HG02885 (cell line): ENCODE measurements around the gene ABHD14A.
A peak's percentile ranks its signal among the peaks of the same experiment; 100 is the strongest.
"Not testable (repeated sequence)": the region's sequence is repeated elsewhere in the genome, so short reads cannot be mapped to it uniquely, and the experiment has no call there.

Source experiments
- ATAC-seq: cut with Tn5 transposase; IDR thresholded peaks from one replicate; pipeline ENCODE4 v1.9.1; 2021; ENCODE audit warnings: mild to moderate bottlenecking; ENCODE audit not compliant: unreplicated experiment, poor library complexity

The ABHD14A gene

GRCh38 chr3:51990501-51990971 is 15.7 kb downstream of the ABHD14A start:
- ATAC-seq: not testable (repeated sequence)

GRCh38 chr3:51992017-51992682 is 17.3 kb downstream of the ABHD14A start:
- no peak for ATAC-seq

- ATAC-seq: not testable (repeated sequence)
Measured at GRCh38 chr3:51993657-51994056, 18.8 kb downstream of the ABHD14A start.

- ATAC-seq: no peak
Measured at GRCh38 chr3:51994530-51994929, 19.7 kb downstream of the ABHD14A start.

- peak; percentile 89 for ATAC-seq
Measured at GRCh38 chr3:51995346-51996163, 20.7 kb downstream of the ABHD14A start, which contains the start of gene RPL29. RPL29 (minus strand) TSS chr3:51995895; CDS start chr3:51995461, 434 bp downstream.

GRCh38 chr3:51997172-51997571 is 22.3 kb downstream of the ABHD14A start:
- ATAC-seq: no peak

GRCh38 chr3:51997935-51998596 is 23.2 kb downstream of the ABHD14A start:
- ATAC-seq: no peak

GRCh38 chr3:51998774-51999173 is 23.9 kb downstream of the ABHD14A start:
- ATAC-seq: no peak

- ATAC-seq: no peak
Measured at GRCh38 chr3:51999846-52000245, 25.0 kb downstream of the ABHD14A start.

GRCh38 chr3:52001443-52001974 is 26.6 kb downstream of the ABHD14A start:
- peak; percentile 79 for ATAC-seq

- no peak for ATAC-seq
Measured at GRCh38 chr3:52002748-52003147, 27.9 kb downstream of the ABHD14A start.

GRCh38 chr3:52004163-52004787 is 29.4 kb downstream of the ABHD14A start:
- ATAC-seq: no peak

- no peak for ATAC-seq
Measured at GRCh38 chr3:52004906-52005395, 30.1 kb downstream of the ABHD14A start.

- no peak for ATAC-seq
Measured at GRCh38 chr3:52005571-52005986, 30.7 kb downstream of the ABHD14A start.

- no peak for ATAC-seq
Measured at GRCh38 chr3:52006017-52006819, 31.4 kb downstream of the ABHD14A start.

- ATAC-seq: no peak
Measured at GRCh38 chr3:52006820-52007133, 31.9 kb downstream of the ABHD14A start.

- ATAC-seq: no peak
Measured at GRCh38 chr3:52007291-52007690, 32.4 kb downstream of the ABHD14A start.

GRCh38 chr3:52010431-52010830 is 35.6 kb downstream of the ABHD14A start:
- ATAC-seq: no peak

- ATAC-seq: no peak
Measured at GRCh38 chr3:52012699-52013098, 37.8 kb downstream of the ABHD14A start.
